ENCODE results near the gene PCDHB12.
"Not testable (repeated sequence)": the region's sequence is repeated elsewhere in the genome, so short reads cannot be mapped to it uniquely, and the experiment has no call there.

Gene PCDHB12

GRCh38 chr5:141246971-141247370 lies 38.5 kb downstream of the PCDHB12 start:
- in situ Hi-C loops (cut with MboI; ENCODE audit: low pct_unique_long_range_greater_than_20kb, low sequenced_read_pairs); DNase-seq: not testable (repeated sequence)

- in situ Hi-C loops (cut with MboI; ENCODE audit: low pct_unique_long_range_greater_than_20kb, low sequenced_read_pairs); DNase-seq: not testable (repeated sequence)
Observed at GRCh38 chr5:141247434-141247833, 38.9 kb downstream of the PCDHB12 start.

- DNase-seq = no peak
- in situ Hi-C loops (cut with MboI; ENCODE audit: low pct_unique_long_range_greater_than_20kb, low sequenced_read_pairs) = no loop called here
Observed at GRCh38 chr5:141250576-141250975, 42.1 kb downstream of the PCDHB12 start.

- in situ Hi-C loops (cut with MboI; ENCODE audit: low pct_unique_long_range_greater_than_20kb, low sequenced_read_pairs) = no loop called here
- DNase-seq = no peak
Observed at GRCh38 chr5:141258464-141258863, 49.9 kb downstream of the PCDHB12 start.

- in situ Hi-C loops (cut with MboI; ENCODE audit: low pct_unique_long_range_greater_than_20kb, low sequenced_read_pairs) = no loop called here
- DNase-seq = no peak
Observed at GRCh38 chr5:141258948-141259347, 50.4 kb downstream of the PCDHB12 start.

DNA sequence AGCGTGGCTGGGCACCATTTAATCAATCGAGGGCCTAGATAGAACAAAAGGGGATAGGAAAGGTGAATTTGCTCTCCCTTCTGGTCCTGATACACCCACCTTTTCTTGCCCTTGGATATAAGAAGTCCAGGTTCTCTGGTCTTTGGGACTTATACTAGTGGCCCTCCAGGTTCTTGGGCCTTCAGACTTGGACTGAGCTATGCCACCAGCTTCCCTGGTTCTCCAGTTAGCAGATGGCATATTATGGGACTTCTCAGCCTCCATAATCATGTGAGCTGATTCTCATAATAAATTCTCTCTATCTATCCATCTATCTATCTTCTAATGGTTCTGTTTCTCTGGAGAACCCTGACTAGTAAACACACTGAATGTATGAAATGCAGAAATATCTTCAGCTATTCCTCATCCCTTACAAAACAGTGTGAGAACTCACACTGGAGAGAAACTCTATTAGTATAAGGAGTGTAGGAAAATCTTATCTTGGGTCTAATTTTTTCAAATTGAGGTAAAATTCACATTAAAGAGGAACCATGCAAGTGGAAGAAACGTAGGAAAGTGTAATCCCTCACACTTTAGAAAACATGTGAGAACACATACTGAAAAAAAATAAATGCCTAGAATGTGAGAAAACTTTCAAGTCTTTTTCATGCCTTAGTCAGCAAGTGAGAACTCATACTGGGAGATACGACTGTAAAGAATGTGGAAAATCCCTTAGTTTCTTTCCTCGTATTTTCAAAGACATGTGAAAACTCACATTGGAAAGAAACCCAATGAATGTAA lies 52.1 kb downstream of the PCDHB12 start:
- in situ Hi-C loops (cut with MboI; ENCODE audit: low pct_unique_long_range_greater_than_20kb, low sequenced_read_pairs) = no loop called here
- DNase-seq = peak; percentile 35

DNA sequence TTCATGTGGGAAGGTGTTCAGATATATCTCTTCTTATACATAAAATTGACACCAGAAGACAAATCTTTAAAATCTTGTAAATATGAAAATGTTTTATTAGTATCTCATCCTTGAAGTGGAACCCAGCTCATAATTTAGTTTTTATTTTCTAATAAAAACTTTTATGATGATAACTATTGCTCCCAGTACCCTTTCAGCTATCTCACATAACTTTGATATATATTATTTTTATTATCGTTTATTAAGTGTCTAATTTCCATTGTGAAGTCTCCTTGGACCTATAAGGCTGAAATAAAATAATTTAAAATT lies 52.7 kb downstream of the PCDHB12 start:
- in situ Hi-C loops (cut with MboI; ENCODE audit: low pct_unique_long_range_greater_than_20kb, low sequenced_read_pairs) = no loop called here
- no peak for DNase-seq
